PC-9 (cell line): ENCODE results near the gene THSD7B.

ENCODE experiments used
- CTCF ChIP-seq: fragments of 200-600 bp; sonication (generic); conservative IDR thresholded peaks from 2 replicates; pipeline ENCODE4 v1.6.1; 2017; ENCODE audit warnings: mixed run types, antibody characterized with exemption, mild to moderate bottlenecking, moderate library complexity
- EZH2 ChIP-seq: fragments of 200-600 bp; sonication (generic); IDR thresholded peaks from 2 replicates; pipeline ENCODE4 v1.8.0; 2017; ENCODE audit warnings: antibody characterized with exemption, low read depth

GRCh38 chr2:136777391-136777790 is 12.0 kb downstream of the THSD7B start:
- TF ChIP-seq CTCF, result no peak
- TF ChIP-seq EZH2, result no peak
